NOMO-1 (cell line): ENCODE results near the gene SUCLA2.
"Not testable (repeated sequence)": the region's sequence is repeated elsewhere in the genome, so short reads cannot be mapped to it uniquely, and the experiment has no call there.

Source experiments
- DNase-seq, 2 experiments: peaks; one replicate each; lab custom pipeline; 2025; ENCODE audit not compliant: unreplicated experiment in 2 of 2; lab: John Stamatoyannopoulos, UW

Gene SUCLA2

DNA sequence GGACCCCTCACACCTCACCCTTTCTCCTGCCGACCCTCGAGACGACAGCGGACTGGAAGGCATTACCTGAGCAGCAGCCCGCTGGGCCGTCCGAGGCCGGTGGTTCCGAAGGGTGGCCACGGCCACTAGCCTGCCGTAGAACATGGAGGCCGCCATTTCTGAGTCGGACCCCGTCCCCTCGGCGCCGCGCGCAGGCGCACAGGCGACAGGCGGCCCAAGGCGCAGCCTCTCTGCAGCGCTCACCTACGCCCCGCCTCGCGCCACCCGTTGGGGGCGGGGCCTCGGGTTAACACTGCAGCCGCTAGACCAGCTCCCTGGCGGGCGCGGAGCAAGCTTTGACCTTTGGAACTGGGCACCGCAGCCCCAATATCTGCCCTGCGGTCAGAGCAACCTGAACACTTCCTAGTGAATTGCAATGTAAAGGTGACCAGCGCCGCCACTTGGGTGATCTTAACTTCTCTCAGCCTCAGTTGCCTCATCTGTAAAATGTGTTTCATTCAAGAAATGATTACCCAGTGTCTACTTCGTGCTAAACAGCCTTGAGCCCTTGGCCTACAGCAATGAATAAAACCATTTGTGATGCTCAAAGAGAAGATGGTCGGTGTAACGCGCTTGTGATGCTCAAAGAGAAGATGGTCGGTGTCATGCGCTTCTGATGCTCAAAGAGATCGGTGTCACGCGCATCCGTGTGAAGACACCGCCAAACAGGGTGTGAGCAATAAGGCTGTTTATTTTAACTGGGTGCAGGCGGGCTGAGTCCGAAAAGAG is at the start of gene SUCLA2:
SUCLA2 (minus strand) TSS at position 160 of the 768 bp plus-strand sequence; CDS start at position 156, 4 bp downstream.
- peak; percentile 84 to 93 for DNase-seq

DNA sequence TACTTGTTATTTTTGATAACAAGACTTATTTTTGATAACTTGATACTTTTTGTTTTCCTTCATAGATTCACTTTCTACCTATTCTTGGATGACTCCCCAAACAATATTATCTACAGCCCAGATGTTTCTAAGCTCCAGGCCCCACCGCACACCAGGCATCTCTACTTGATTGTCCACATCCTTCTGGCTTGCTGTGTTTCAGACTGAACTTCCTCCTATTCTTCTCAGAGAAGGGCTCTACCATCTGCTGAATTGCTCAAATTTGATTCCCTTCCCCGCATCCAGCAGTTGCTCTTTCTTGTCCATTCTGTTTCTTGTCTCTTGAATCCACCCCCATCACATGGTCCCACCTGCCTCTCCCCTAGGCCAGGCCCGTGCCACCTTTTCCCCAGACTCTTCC is 49.5 kb upstream of the SUCLA2 start:
- no peak for DNase-seq

DNA sequence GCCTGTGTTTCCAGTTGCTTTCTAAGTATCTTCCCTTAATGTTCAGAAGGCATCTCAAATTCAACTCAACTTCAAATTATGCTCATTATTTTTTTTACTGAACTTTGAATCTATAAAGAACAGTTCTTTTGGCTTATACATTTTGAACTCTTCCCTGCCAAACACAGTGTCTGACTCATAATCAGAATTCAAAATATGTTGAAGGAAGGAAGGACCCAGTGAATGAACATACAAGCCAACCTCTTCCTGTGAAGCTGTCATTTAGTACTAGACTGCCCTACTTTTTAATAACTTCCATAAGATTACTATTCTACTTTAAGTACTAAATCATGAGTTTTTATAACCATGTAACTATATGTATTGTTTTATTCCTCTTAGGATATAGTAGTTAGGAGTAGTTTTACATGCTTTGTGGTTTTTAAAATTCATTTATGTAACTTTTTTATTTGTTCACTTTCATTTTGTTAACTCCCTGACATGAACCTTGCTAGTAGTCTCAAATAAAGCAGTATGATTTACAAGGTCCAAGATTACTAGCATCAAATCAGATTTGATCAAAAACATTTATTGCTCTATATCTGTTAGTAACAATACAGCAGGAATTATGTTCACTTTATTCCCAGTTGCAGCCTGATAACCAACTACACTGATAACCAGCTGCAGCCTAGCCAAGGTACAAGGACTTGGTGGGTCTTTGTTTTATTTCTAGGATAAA is 42.9 kb upstream of the SUCLA2 start:
- no peak for DNase-seq

DNA sequence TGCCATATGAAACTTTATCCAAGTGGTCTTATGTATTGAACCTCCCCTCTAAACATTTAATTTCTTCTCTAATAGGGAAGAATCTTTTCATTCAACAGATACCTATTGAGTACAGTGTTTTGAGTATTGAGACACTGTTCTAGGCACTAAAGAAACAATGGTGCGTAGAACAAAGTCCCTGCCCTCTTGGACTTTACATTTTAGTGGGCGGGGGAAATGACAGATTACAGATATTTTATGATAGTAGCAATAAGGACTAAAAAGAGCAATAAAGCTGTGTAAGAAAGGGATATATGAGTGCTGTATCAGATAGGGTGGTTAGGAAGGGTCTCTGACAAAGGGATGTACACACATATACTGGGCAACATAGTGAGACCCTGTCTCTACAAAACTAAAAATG is 41.8 kb upstream of the SUCLA2 start:
- no peak for DNase-seq

DNA sequence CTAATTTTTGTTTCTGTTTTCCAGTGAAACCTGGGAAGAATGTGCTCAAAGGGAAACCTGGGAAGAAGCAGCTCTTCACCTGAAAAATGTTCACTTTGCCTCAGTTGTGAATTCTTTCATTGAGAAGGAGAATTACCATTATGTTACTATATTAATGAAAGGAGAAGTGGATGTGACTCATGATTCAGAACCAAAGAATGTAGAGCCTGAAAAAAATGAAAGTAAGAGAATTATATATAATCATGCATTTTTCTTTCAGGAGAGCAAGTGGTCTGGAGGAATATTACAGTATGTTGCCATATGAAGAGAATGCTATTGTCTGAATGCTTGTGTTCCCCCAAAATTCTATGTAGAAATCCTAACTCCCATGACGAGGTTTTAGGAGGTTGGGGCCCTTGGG is 39.8 kb upstream of the SUCLA2 start:
- no peak for DNase-seq

DNA sequence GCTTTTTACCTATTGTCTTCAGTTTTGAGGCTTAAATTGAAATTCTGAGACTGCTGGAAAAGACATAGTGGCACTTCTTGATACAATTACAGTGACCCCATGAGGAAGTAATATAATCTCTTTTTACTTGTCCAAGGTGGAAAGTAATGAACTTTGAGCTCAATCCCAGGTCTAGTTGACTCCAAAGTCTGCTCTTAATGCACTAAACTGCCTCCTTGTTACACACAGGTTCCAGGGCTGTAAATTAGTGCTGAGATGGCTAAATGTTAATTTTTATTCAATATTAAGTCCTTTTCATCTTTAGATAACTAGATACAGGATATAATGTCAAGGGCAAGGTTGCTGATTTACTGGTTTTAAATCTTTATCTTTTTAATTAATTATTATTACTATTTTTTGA is 39.0 kb upstream of the SUCLA2 start:
- no peak for DNase-seq

DNA sequence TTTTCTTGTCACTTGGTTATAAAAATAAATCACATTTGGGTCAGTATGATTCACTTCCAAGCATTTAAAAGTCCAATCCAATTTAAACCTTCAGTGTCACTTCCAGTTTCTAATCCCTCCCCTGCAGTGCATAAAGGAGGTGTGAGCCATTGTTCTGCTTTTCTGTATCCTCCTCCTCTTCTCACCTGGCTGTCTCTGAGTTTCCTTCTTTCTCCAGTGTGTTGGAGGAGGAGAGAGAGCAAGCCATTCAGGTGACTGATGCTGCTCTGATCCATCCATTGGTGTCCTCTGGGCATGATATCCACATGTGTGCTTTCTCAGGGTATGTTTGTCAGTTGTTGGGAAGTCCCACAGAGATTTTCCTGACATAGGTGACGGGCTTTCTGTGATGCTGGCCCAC is 37.7 kb upstream of the SUCLA2 start:
- peak in 1 of 2 experiments; percentile 41 for DNase-seq

DNA sequence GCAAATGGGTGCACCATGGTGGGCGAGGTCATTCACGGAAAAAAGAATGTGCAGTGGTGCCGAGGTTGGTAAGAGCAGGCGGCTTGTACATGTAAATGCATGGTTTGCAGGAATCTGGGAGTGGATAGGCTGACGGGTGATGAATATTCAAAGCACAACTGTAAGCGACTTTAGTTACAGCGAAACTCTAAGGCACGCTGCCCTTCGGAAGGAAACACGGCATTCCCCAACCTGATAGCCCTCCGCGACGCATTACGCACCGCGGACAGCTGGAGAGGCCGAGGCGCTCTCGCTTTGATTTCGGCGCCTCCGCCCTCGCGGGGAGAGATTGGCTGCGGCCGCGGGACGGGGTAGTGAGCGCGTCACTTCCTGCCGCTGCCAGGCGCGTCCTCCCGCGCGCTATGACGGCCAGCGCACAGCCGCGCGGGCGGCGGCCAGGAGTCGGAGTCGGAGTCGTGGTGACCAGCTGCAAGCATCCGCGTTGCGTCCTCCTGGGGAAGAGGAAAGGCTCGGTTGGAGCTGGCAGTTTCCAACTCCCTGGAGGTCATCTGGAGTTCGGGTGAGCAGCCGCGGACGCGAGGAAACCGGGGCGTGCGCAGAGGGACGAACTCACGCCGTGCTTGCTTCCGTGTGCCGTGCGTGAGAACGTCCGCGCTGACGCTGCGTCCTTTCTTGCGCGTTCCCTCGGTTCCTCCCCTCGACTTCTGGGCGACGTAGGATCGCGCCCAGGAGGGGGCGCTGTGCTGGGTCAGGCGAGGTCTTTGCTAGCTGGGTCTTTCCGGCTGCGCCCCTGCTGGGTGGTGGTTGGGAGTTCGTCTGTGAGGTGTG is 36.5 kb upstream of the SUCLA2 start, which contains the start of gene NUDT15:
NUDT15 (plus strand) TSS at position 381 of the 828 bp plus-strand sequence; CDS start at position 402, 21 bp downstream.
- peak; percentile 94 to 98 for DNase-seq

DNA sequence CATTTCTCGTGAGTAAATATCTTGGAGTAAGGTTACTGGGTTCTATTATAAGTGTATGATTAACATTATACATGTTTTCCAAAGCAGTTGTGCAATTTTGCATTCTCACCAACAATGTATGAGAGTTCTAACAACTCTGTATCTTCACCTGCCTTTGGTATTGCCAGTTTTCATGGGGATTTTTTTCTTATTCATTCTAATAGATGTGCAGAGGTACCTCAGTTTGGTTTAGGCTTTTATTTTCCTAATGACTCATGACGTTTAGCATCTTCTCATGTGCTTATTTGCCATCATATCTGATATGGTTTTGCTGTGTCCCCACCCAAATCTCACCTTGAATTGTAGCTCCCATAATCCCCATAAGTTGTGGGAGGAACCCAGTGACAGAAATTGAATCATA is 28.8 kb upstream of the SUCLA2 start:
- no peak for DNase-seq

DNA sequence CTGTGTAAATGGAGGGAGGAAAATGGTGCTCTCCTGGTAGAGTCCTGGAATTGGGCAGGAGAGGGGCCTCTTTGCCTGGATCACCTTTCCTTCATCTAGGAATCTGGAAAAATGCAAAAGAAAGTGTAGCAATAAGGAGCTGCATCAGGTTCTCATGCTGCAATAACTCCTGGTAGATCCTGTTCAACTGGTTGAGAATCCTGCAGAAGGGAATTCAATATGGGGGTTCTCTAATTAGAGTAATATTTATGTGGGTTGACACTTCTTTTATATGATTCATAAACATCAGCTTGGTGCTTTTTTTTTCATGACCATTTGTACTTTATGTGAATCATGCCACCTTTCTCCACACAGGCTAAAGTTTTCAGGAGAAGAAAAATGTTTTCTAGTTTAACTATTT is 27.0 kb upstream of the SUCLA2 start:
- DNase-seq = no peak

DNA sequence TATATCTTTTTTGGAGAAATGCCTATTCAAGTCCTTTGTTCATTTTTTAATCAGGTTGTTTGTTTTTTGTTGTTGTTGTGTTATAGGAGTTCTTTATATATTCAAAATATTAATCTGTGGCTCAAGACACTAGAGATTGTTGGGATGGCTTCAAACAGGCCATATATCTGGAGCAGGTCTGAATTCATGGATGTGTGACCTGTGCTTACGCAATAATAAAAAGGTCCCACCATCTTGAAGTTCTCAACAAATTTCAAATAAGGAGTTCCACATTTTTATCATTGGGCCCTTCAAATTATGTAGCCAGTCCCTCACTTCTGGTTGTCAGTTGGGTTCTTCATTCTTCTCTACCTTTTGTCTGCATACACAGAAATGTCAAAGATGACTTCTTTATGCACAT is 18.7 kb upstream of the SUCLA2 start:
- DNase-seq = no peak

DNA sequence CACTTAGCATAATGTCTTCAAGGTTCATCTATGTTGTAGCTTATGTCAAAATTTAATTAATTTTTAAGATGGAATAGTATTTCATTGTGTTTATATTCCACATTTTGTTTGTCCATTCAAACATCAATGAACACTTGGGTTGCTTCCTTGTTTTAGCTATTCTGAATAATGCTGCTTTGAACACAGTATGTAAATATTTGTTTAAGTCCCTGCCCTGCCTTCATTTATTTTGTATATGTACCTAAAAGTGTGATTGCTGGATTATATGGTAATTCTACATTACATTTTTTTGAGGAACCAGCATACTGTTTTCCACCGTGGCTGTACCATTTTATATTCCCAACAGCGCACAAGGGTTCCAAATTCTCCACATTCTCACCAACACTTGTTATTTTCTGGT is 17.6 kb upstream of the SUCLA2 start:
- DNase-seq = no peak

DNA sequence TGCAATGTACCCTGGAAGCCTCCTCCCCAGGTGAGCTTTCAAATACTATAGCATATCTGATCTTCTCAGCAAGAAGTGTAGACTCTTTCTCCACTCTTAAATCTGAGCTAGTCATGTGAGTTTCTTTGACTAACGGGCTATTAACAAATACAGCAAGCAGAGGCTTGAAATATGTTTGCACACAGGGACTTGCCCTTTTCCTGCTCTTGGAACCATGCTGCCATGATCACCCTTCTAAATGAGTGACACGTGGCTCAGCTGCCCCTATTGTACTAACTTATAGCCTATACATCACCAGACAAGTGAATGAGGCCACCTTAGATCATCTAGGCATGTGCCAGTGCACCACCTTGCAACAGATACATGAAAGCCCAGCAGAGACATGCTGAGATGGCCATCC is 13.3 kb upstream of the SUCLA2 start:
- no peak for DNase-seq

DNA sequence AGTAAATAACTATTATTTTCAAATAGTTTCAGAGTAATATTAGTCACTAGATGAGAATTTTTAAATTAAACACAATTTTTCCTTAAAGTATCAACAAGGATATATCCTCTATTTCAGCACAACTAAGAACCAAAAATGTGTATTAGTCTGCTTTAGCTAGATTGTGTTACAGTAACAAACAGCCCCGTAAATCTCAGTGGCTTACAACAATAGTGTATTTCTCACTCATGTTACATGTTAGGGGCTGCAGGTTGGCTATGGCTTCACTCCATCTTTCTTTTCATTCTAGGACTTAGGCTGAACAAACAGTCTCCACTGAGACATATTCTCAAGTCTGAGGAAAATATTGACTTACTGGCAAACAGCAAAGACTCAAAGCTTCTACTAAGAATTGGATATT is 11.6 kb upstream of the SUCLA2 start:
- DNase-seq = no peak

DNA sequence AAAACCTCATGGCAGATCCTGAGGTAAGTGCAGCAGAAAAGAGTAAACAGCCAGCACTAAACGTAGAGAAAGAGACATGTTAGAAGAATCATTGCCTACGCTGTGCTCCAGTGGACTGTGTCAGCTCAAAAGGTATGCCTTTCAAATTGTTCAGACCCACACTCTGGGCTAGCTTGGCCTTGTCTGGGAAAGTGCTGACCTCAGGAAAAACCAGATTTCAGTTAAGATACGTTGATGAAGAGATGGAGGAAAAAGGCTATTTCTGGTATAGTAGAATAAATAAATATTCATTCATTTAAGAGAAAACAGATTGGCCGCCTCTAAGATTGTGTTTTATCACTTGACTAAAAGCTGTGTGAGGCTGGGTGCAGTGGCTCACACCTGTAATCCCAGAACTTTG is 9.6 kb upstream of the SUCLA2 start:
- DNase-seq = no peak

DNA sequence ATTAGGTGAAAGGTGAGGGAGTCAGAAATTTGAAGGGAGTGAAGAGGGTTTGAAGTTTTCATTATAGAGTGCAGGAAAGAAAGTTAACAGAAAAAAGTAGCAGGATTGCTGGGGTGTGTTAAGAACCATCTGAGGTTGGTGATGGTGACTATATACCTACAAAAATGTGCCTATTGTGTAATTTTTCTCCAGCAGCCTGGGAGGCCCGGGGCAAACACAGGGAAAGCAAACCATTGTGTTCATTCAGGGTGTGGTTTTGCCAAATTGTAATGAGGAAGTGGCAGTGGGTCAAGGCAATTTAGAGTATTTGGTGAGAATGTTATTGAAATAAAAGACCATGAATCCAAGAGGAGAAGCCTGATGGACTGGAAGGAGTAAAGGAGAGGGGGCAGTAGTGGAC is 8.2 kb upstream of the SUCLA2 start:
- peak; percentile 36 to 54 for DNase-seq

DNA sequence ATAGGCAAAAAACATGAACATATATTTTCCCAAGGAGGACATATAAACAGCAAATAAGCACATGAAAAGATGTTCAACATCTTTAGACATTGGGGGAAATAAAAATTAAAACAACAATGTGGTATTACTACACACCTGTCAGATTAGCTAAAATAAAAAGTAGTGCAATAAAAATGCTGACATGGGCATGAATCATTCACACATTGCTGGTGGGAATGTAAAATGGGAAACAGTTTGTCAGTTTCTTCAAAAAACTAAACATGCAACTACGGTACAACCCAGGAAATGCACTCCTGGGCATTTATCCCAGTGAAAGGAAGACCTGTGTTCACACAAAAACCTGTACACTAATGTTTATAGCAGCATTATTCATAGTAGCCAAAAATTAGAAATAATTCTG is 5.3 kb upstream of the SUCLA2 start:
- DNase-seq = no peak

DNA sequence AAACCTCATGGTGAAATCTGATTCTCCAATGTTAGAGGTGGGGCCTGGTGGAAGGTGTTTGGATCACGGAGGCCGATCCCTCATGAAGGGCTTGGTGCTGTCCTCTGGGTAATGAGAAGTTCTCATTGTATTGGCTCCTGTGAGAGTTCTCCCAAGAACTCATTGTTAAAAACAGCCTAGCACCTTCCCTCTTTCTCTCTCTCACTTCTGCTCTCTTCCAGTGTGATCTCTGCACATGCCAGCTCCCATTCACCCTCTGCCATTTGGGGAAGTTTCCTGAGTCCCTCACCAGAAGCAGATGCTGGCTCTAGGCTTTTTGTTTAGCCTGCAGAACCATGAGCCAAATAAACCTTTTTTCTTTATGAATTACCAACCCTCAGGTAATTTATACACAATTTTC is 3.1 kb upstream of the SUCLA2 start:
- DNase-seq = peak; percentile 16 to 17

DNA sequence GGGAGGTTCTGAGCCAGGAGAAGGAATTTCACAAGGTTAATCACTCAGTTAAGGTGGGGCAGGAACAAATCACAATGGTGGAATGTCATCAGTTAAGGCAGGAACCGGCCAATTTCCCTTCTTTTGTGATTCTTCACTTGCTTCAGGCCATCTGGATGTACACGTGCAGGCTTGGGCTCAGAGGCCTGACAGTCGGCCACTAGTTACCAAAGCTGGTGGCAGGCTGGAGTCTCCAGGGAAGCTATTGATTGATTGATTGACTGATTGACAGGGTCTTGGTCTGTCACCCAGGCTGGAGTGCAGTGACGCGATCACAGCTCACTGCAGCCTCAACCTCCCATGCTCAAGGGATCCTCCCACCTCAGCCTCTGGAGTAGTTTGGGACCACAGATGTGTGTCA is 926 bp upstream of the SUCLA2 start:
- DNase-seq = not testable (repeated sequence)

DNA sequence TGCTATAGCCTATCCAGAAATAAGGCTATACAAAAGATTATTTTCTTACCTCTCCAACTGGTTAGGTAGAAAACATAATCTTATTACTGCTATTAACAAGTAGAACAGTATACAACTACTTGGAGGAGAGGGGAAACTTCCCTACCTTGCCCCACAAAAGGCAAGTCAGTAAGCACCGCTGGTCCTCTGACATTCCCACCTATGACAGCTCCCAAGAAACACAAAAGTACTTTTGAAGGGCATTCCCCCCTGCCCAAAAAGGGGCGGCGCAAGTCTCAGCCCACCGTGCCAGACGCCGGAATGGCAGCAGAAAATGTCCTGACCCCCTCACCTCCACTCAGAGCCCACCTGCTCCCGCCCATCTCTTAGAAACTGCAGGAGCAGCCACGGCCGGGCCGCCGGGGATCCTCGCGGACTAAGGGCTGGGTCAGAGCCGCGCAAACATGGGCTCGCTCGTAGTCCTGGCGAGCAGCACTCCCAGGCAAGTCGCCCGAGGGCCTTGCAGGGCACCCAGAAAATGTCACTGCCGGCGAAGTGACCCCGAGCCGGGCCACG is 437 bp downstream of the SUCLA2 start:
- DNase-seq = peak in 1 of 2 experiments; percentile 11

DNA sequence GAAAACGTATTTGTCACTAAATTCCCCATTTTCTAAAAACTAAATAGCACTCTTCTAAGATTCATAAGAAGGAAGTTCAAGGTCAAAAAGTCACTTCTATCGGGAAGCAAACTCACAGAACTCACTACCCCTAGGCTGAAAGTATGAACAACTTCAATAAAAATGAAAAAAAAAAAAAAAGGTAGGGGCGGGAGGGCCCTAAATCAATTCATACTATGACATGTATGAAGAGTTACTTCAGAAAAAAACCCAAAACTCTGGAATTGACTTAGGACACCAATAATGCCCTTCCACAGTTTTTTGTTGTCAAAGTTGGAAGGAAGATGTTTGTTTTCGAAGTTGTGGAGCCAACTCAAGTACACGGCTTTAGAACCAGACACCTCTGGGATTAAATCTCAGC is 1.1 kb downstream of the SUCLA2 start:
- no peak for DNase-seq
